Stimulated activated CD4-positive, alpha-beta T cell treated with anti-CD3 and anti-CD28 coated beads, TNF-alpha, amount 100 ng/mL, for 24 hours (primary cell): Measurements from ENCODE around the gene AARSD1.
"Not testable (repeated sequence)": the region's sequence is repeated elsewhere in the genome, so short reads cannot be mapped to it uniquely, and the experiment has no call there.

ENCODE experiments used
- DNase-seq, 3 experiments: peaks; one replicate each; pipeline ENCODE4 v3.0.0-alpha.2; 2020; ENCODE audit warnings: low read depth in 3 of 3

Gene AARSD1

DNA sequence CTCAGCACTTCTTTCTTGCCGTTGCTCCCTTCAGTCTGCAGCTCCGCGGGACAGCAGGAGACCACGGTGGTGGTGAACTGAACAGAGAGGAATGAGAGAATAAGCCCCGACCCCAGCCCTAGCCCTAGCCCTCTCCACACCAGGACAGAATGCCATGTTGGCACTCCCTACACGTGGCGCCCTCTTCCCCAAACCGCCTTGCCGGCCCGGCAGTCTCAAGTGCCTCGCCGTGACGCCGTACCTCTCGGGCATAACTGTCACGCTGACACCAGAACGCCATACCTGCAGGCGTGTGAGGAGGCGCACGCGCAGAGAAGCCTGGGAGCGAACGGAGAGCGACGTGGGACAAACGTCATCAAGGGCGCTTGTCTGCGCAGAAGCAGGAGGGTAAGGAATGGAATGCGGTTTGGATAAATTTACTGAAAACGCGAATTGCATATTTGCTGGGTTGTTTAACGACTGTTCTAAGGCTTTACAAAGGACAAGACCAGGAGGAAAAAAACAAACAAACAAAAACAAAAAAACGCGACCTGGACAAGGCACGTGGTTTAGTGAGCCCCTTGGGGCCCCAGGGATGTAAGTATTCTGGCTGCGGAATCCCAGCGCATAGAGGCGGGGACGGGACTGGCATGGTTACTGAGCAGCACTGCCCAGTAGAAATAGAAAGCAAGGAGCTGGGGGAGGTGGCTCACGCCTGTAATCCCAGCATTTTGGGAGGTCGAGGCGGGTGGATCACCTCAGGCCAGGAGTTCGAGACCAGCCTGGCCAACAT lies at the start of gene AARSD1:
TSS of gene AARSD1 (minus strand) at position 294 of the 772 bp plus-strand sequence. CDS start at position 280, 14 bp downstream.
- peak; percentile 76 to 91 (median 85) for DNase-seq

DNA sequence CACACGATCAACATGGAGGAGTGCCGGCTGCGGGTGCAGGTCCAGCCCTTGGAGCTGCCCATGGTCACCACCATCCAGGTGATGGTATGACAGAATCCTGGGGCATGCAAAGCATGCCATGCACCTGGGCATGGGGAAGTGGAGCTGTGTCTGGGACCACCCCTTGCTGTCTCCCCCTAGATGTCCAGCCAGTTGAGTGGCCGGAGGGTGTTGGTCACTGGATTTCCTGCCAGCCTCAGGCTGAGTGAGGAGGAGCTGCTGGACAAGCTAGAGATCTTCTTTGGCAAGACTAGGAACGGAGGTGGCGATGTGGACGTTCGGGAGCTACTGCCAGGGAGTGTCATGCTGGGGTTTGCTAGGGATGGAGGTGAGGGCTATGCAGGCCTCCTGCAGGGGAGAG lies 49.0 kb upstream of the AARSD1 start:
- no peak for DNase-seq

DNA sequence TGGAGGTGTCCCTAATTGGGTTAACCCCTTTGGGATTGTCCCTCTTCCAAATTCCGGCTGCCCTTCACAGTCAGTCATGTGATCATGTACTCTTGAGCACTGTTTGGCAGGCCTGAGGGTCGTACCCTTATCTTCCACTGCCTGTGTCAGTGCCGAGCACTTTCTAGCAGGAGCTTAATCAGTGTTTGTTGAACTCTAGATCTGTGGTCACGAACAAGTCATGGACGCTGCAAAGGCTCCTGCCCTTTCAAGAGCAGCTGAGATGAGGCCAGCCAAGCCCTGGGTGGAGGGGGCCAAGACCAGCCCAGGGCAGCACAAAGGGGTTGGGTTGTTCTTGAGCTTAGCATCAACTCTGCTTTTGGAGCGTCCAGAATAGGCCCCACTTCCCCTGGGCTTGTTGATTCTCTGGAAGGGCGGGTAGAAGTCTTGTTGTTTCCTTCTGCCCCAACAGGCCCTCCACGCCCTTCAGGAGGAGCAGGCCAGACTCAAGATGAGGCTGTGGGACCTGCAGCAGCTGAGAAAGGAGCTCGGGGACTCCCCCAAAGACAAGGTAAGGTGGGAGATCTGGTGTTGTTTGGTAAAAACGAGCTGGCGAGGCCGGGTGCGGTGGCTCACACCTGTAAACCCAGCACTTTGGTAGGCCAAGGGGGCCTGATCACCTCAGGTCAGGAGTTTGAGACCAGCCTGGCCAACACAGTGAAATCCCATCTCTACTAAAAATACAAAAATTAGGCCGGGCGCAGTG lies 47.6 kb upstream of the AARSD1 start:
- no peak for DNase-seq

GRCh38 chr17:43010667-43011308 lies 46.5 kb upstream of the AARSD1 start:
- no peak for DNase-seq

GRCh38 chr17:43006639-43007551 lies 42.6 kb upstream of the AARSD1 start, which contains the start of gene IFI35:
Gene IFI35 (plus strand): TSS chr17:43006784. CDS start chr17:43006948, 164 bp downstream.
- peak; percentile 71 to 83 (median 72) for DNase-seq

DNA sequence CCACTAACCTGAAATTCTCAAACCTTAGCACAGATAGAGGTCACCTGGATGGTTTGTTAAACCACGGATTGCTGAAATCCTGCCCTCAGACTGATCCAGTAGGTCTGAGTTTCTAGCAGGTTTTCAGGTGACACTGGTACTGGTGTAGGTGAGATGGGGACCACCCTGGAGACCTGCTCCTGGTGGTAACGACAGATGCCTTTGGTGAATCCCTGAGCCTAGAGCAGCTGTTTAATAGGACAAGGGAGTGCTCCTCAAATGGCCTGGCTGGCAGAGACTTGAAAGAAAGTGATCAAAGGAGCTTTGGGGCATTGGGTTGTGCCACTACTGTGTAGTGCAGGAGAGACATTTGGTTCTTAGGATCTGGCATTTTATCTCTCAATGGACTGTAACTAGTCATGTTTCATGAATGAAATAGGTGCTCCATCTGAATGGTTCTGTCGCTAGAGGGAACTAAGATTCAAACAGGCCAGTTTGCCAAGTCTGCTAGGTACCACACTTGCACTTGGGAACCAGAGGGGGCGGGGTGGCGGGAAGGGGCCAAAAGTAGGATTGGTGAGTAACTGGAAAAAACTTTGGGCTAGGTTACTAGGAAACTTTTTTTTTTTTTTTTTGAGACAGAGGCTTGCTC lies 39.4 kb upstream of the AARSD1 start:
- DNase-seq, result no peak

DNA sequence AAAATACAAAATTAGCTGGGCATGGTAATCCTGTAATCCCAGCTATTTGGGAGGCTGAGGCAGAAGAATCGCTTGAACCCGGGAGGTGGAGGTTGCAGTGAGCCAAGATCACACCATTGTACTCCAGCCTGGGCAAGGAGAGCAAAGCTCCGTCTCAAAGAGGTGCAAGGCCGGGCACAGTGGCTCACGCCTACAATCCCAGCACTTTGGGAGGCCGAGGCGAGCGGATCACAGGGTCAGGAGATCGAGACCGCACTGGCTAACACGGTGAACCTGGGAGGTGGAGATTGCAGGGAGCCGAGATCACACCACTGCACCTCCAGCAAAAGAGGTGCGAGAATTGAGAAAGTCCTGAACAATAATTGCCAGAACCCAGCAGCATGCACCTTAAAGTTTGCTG lies 36.6 kb upstream of the AARSD1 start:
- DNase-seq, result not testable (repeated sequence)

DNA sequence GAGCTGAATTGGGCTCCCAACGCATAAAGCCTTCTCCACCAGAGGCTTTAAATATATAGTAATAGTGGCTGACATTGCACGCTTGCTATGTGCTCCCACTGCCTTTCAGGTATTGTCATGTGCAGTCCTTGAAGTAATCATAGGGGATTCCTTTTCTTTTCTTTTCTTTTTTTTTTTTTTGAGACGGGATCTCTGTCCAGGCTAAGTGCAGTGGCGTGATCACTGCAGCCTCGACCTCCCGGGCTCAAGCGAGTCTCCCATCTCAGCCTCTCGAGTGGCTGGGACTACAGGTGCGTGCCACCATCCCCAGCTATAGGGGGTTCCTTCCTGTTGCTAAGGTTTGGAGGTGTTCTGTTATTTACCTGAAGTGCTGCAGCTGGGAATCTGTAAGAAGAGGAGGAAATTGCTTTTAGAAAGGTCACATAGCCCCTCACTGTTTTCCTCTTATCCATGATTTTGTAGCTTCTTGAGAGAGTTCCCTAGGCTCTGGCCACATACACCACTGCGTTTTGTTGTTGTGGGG lies 34.8 kb upstream of the AARSD1 start:
- DNase-seq, result no peak

GRCh38 chr17:42997984-42998938 lies 34.0 kb upstream of the AARSD1 start, which contains the start of gene RPL27:
Gene RPL27 (plus strand): TSS chr17:42998419. CDS start chr17:42998751, 332 bp downstream.
- DNase-seq, result peak; percentile 96

DNA sequence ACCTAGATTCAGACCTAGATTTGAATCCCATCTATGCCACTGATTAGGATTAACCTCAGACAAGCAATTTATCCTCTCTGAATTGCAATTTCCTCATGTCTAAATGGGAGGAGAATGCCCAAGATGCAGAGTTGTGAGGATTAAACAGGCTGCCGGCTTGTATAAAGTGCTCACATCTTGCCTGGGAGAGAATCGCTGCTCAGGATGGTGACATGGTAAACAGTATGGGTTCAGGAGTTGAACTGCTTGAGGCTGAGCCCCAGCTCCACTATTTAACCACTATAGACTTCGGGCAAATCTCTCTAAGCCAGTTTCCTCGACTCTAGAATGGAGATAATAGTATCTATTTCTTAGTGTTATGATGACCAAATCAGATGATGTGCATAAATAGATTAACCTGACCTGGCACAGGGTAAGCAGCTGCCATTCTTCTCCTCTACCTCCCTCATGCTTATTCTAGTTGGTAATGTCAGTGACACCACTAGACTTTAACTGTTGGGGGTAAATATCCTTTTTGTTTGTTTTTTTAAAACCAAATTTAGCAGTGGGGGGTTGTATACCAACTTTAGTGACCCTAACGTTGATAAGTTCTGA lies 33.2 kb upstream of the AARSD1 start:
- no peak for DNase-seq

GRCh38 chr17:42993913-42994312 lies 29.7 kb upstream of the AARSD1 start:
- not testable (repeated sequence) for DNase-seq

DNA sequence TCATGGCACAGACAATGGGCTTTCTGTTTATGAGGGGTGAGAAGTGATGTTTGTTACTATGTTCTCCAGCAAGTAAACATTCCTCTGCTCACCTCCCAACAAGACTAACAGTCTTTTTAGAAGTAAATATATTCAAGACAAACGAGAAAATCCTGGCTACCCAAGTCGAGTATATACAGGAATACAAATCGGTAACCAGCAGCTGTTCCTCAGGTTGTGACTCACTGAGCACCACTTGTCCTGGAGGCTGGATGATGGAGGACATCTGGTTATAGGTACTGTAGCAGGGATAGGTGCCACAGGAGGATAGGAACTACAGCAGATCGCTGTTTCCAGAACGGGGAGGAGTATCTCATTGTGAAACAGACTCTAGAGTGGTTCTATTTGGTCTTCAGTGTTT lies 28.6 kb upstream of the AARSD1 start:
- no peak for DNase-seq

- no peak for DNase-seq
Observed at GRCh38 chr17:42991471-42991870, 27.2 kb upstream of the AARSD1 start.

DNA sequence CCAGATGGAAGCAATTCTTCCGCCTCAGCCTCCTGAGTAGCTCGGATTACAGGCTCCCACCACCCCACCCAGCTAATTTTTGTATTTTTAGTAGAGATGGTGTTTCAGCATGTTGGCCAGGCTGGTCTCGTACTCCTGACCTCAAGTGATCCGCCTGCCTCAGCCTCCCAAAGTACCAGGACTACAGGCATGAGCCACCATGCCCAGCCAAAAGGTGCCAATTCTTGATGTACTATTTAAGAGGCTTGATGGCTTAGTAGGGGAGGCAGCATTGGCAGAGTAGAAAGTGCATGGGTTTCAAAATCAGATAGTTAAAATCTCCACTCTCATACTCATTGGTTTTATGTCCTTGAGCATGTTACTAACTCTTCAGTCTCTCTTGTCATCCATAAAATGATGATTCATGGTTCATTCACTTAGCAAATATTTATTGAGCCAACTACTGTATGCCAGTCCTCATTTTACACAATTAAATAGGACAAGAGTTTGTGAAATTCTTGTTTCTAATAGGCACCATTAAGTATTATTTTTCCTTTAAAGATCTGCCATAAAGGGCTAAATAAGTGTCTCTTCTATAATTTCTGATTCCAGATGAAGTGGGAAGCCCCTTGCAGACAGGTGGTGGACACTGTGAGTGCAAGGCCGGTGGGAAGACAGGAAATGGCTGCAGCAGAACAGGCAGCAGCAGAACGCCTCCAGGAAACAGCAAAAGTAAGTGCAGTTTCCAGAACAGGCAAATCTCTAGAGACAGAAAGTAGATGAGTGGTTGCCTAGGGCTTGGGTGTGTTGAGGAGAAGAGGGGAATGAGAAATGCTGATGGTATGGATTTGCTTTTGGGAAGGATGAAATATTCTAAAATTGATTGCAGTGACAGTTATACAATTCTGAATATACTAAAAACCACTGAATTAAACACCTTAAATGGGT lies 25.7 kb upstream of the AARSD1 start:
- DNase-seq, result no peak

- DNase-seq, result no peak
Observed at GRCh38 chr17:42989141-42989540, 24.9 kb upstream of the AARSD1 start.

DNA sequence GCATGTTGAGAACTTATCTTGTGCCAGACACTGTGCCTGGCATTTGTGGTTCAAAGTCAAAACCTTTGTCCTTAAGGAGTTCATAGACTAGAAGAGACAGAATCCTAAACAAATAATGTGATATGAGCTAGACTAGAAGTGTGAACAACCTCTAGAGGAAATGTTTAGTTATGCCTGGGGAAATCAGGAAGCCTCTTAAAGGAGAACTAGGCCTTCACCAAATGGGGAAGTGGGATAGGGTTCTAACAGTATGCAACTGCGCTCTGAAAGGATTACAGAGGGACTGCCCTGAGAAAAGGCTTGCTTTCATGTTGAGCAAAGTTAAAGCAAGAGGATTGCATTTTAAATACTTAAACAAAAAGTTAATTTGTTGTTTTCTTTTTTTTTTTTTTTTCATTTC lies 21.0 kb upstream of the AARSD1 start:
- DNase-seq, result no peak

DNA sequence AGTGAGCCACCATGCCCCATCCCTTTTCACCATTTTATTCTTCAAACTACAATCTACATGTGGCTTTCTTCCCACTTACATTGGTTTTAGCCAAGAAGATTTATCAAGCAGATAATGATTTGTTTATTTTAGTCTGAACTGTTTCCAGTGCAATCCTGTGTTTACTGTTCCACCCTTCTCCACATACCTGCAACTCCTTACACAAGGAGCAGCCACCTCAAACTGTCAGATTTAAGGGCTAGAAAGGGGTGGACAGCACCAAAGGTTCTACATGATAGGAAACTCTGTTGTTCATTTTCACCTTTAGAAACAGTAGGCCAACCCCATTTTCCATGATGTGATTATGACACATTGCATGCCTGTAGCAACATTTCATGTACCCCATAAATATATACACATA lies 18.0 kb upstream of the AARSD1 start:
- no peak for DNase-seq
